Measurements from ENCODE around the gene TRIM44. TPM values are rescaled to one million over a fixed set of nuclear protein-coding genes. Genes with fewer than 3 reads are reported as not detected.

The TRIM44 gene
- total RNA-seq, 4 donors from 2014 or later: 27.3 to 83.4 (median 61.4) TPM

- TF ChIP-seq CTCF (IDR thresholded peaks at IDR 0.05) (no peak), POLR2A (IDR thresholded peaks at IDR 0.05) (no peak)
- H3K36me3 ChIP-seq: no peaks in the 10 kb centered on the region
- H3K4me1 ChIP-seq: no peaks in the 10 kb centered on the region
- no peak overlapping the region for H3K4me3 ChIP-seq
- H3K27me3 ChIP-seq: no peaks in the 10 kb centered on the region
- no peaks in the 10 kb centered on the region for H3K9me3 ChIP-seq
- no peak overlapping the region for H3K27ac ChIP-seq
- DNase-seq: no peak
Measured at GRCh38 chr11:35792148-35792845, 129.7 kb downstream of the TRIM44 start.

GRCh38 chr11:35792846-35793192, 130.2 kb downstream of the TRIM44 start:
- TF ChIP-seq POLR2A (IDR thresholded peaks at IDR 0.05) (no peak), CTCF (IDR thresholded peaks at IDR 0.05) (no peak)
- Histone ChIP-seq H3K36me3 (no peaks in the 10 kb centered on the region), H3K9me3 (no peaks in the 10 kb centered on the region), H3K27me3 (no peaks in the 10 kb centered on the region), H3K27ac (no peak overlapping the region), H3K4me1 (no peaks in the 10 kb centered on the region), H3K4me3 (no peak overlapping the region)
- no peak for DNase-seq

- Histone ChIP-seq H3K27me3 (no peaks in the 10 kb centered on the region), H3K36me3 (no peaks in the 10 kb centered on the region), H3K4me3 (no peak overlapping the region), H3K9me3 (no peaks in the 10 kb centered on the region), H3K27ac (no peak overlapping the region), H3K4me1 (no peaks in the 10 kb centered on the region)
- TF ChIP-seq POLR2A (IDR thresholded peaks at IDR 0.05) (no peak), CTCF (IDR thresholded peaks at IDR 0.05) (no peak)
- DNase-seq: no peak
Measured at GRCh38 chr11:35794333-35794732, 131.8 kb downstream of the TRIM44 start.

GRCh38 chr11:35794850-35795249, 132.3 kb downstream of the TRIM44 start:
- H3K4me1 ChIP-seq: no peaks in the 10 kb centered on the region
- no peak overlapping the region for H3K4me3 ChIP-seq
- no peak overlapping the region for H3K27ac ChIP-seq
- no peaks in the 10 kb centered on the region for H3K27me3 ChIP-seq
- TF ChIP-seq CTCF (IDR thresholded peaks at IDR 0.05): no peak
- TF ChIP-seq POLR2A (IDR thresholded peaks at IDR 0.05): no peak
- no peaks in the 10 kb centered on the region for H3K9me3 ChIP-seq
- DNase-seq: no peak
- H3K36me3 ChIP-seq: no peaks in the 10 kb centered on the region

- no peak for DNase-seq
- no peak for TF ChIP-seq CTCF (IDR thresholded peaks at IDR 0.05)
- no peak for TF ChIP-seq POLR2A (IDR thresholded peaks at IDR 0.05)
- Histone ChIP-seq H3K4me3 (no peak overlapping the region), H3K27me3 (no peaks in the 10 kb centered on the region), H3K4me1 (peaks cover 0 to 5% (median 0%) of the 10 kb centered on the region in 4 donors), H3K36me3 (no peaks in the 10 kb centered on the region), H3K27ac (no peak overlapping the region), H3K9me3 (no peaks in the 10 kb centered on the region)
Measured at GRCh38 chr11:35796562-35796961, 134.0 kb downstream of the TRIM44 start.

- H3K27ac ChIP-seq: no peak overlapping the region
- H3K4me1 ChIP-seq: peaks cover 0 to 5% (median 0%) of the 10 kb centered on the region in 4 donors
- no peak for DNase-seq
- no peaks in the 10 kb centered on the region for H3K27me3 ChIP-seq
- no peaks in the 10 kb centered on the region for H3K36me3 ChIP-seq
- TF ChIP-seq CTCF (IDR thresholded peaks at IDR 0.05) (no peak), POLR2A (IDR thresholded peaks at IDR 0.05) (no peak)
- H3K9me3 ChIP-seq: no peaks in the 10 kb centered on the region
- H3K4me3 ChIP-seq: no peak overlapping the region
Measured at GRCh38 chr11:35798423-35798822, 135.8 kb downstream of the TRIM44 start.
